Lung (tissue), 12 donors: ENCODE measurements around the gene HBG1. TPM values are rescaled to one million over a fixed set of nuclear protein-coding genes. Genes with fewer than 3 reads are reported as not detected.

ENCODE experiments used
- ATAC-seq: fragments of 200-7000 bp; cut with Tn5 transposase; one replicate; pipeline ENCODE4 v1.9.1; 2020; ENCODE audit warnings: moderate number of reproducible peaks; ENCODE audit not compliant: insufficient read depth, low FRiP score
- DNase-seq, 3 donors: peaks; one replicate each; pipeline ENCODE4 v3.0.0-alpha.2; 2013 to 2017
- H3K27ac ChIP-seq, 2 donors: one replicate each; pipeline ENCODE4 v1.5.1; 2013; ENCODE audit warnings: mild to moderate bottlenecking in 2 of 2, moderate library complexity in 2 of 2, control low read depth in 1 of 2, inconsistent platforms in 1 of 2, low read depth in 1 of 2, low read length in 1 of 2
- H3K27me3 ChIP-seq, 3 donors: one replicate each; pipeline ENCODE4 v1.5.1; 2013; ENCODE audit warnings: low read length in 2 of 3; ENCODE audit not compliant: control insufficient read depth in 3 of 3, insufficient read depth in 3 of 3
- H3K36me3 ChIP-seq, 4 donors: one replicate each; pipeline ENCODE4 v1.5.1; 2013; ENCODE audit warnings: low read length in 4 of 4, mild to moderate bottlenecking in 1 of 4, moderate library complexity in 1 of 4; ENCODE audit not compliant: control insufficient read depth in 4 of 4, insufficient read depth in 4 of 4
- H3K4me1 ChIP-seq, 5 donors: one replicate each; pipeline ENCODE4 v1.5.1; 2013; ENCODE audit warnings: low read length in 5 of 5, mild to moderate bottlenecking in 2 of 5, moderate library complexity in 1 of 5; ENCODE audit not compliant: control insufficient read depth in 5 of 5, insufficient read depth in 5 of 5
- H3K4me3 ChIP-seq: one replicate; pipeline ENCODE4 v1.5.1; 2013; ENCODE audit warnings: mild to moderate bottlenecking, control low read depth, moderate library complexity
- H3K9ac ChIP-seq, 2 donors: one replicate each; pipeline ENCODE4 v1.5.1; 2013; ENCODE audit warnings: low read length in 2 of 2, control low read depth in 1 of 2; ENCODE audit not compliant: insufficient read depth in 1 of 2
- H3K9me3 ChIP-seq, 4 donors: one replicate each; pipeline ENCODE4 v1.5.1; 2013; ENCODE audit warnings: low read length in 3 of 4, mild to moderate bottlenecking in 1 of 4, moderate library complexity in 1 of 4; ENCODE audit not compliant: control insufficient read depth in 4 of 4, insufficient read depth in 3 of 4
- WGBS, 2 donors: extraction: QIAGEN DNeasy Blood & Tissue Kit; methylation state at CpG; one replicate each; pipeline ENCODE4 v1.1.7; 2013; 5-methylcytosine and 5-hydroxymethylcytosine counted together
- polyA plus RNA-seq, 2 donors: library from polyadenylated mRNA; stranded (reverse); fragments of 200-250 nt; gene quantifications; one replicate each; pipeline ENCODE4 v1.2.1, GENCODE V29; 2013
- total RNA-seq, 2 donors: library from RNA; depleted of rRNA in 1 of 2; stranded (reverse); fragments of >200 nt in 1 of 2; gene quantifications; one replicate each; pipeline ENCODE4 v1.2.1, GENCODE V29; 2014 to 2021
- TF ChIP-seq, protein P1 (sequence below): IDR thresholded peaks from 2 replicates; pipeline ENCODE4 v1.5.1; 2012; ENCODE audit warnings: mild to moderate bottlenecking; ENCODE audit errors: control extremely low read depth, extremely low read depth
- donor health status: control.
- donor health status: control.
- donor health status: Bipolar disorder and iron deficiency.
- donor health status: healthy.
- donor health status: DM: yes; HTN: yes; CAD: no.

Gene HBG1
- total and polyA plus RNA-seq, 4 donors = 0.56 to 60.9 (median 1.6) TPM; not detected in 1

GRCh38 chr11:5275369-5276110 lies 25.9 kb upstream of the HBG1 start:
- no peak overlapping the region for H3K27ac ChIP-seq
- H3K9ac ChIP-seq = no peak overlapping the region
- whole genome bisulfite sequencing, 2 donors = 79 to 88% methylated on average over 6 of the region's 6 CpGs
- TF ChIP-seq, protein P1, sequence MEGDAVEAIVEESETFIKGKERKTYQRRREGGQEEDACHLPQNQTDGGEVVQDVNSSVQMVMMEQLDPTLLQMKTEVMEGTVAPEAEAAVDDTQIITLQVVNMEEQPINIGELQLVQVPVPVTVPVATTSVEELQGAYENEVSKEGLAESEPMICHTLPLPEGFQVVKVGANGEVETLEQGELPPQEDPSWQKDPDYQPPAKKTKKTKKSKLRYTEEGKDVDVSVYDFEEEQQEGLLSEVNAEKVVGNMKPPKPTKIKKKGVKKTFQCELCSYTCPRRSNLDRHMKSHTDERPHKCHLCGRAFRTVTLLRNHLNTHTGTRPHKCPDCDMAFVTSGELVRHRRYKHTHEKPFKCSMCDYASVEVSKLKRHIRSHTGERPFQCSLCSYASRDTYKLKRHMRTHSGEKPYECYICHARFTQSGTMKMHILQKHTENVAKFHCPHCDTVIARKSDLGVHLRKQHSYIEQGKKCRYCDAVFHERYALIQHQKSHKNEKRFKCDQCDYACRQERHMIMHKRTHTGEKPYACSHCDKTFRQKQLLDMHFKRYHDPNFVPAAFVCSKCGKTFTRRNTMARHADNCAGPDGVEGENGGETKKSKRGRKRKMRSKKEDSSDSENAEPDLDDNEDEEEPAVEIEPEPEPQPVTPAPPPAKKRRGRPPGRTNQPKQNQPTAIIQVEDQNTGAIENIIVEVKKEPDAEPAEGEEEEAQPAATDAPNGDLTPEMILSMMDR = no peak
- no peaks in the 10 kb centered on the region for H3K36me3 ChIP-seq
- DNase-seq = no peak
- no peaks in the 10 kb centered on the region for H3K4me1 ChIP-seq
- no peaks in the 10 kb centered on the region for H3K9me3 ChIP-seq
- H3K4me3 ChIP-seq = no peak overlapping the region
- no peak for ATAC-seq
- no peaks in the 10 kb centered on the region for H3K27me3 ChIP-seq

DNA sequence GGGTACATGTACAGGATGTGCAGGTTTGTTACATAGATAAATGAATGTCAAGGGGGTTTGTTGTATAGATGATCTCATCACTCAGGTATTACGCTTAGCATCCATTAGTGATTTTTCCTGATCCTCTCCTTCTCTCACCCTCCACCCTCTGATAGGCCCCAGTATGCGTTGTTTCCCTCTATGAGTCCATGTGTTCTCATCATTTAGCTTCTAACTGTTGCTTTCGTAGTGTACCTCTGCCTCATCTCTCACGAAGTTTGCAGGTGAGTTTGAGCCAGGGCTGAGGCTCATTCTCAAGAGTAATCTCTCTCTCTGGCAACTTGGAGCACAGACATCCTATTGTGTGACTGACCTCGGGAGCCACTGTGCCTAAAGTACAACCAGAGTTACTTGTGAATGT lies 24.7 kb upstream of the HBG1 start:
- no peaks in the 10 kb centered on the region for H3K27me3 ChIP-seq
- H3K9me3 ChIP-seq = no peaks in the 10 kb centered on the region
- TF ChIP-seq, protein P1 = no peak
- H3K4me3 ChIP-seq = no peak overlapping the region
- no peaks in the 10 kb centered on the region for H3K4me1 ChIP-seq
- ATAC-seq (no peak), DNase-seq (no peak)
- no peaks in the 10 kb centered on the region for H3K36me3 ChIP-seq
- H3K9ac ChIP-seq = no peak overlapping the region
- H3K27ac ChIP-seq = no peak overlapping the region
- 73 to 88% methylated on average over 5 of the region's 5 CpGs for WGBS, 2 donors

GRCh38 chr11:5272395-5273017 lies 22.8 kb upstream of the HBG1 start:
- Histone ChIP-seq H3K36me3 (no peaks in the 10 kb centered on the region), H3K9me3 (no peaks in the 10 kb centered on the region), H3K4me1 (no peaks in the 10 kb centered on the region), H3K9ac (no peak overlapping the region), H3K27ac (no peak overlapping the region), H3K4me3 (no peak overlapping the region), H3K27me3 (no peaks in the 10 kb centered on the region)
- ATAC-seq (no peak), DNase-seq (no peak)
- WGBS, 2 donors = 68 to 84% methylated on average over 4 of the region's 4 CpGs
- TF ChIP-seq, protein P1 = no peak
